Activated CD4-positive, alpha-beta T cell treated with anti-CD3 and anti-CD28 coated beads, Interleukin-2, amount 50 U/mL, for 24 hours (primary cell): Measurements from ENCODE around the gene ENAM.
A peak's percentile ranks its signal among the peaks of the same experiment; 100 is the strongest.
"Not testable (repeated sequence)": the region's sequence is repeated elsewhere in the genome, so short reads cannot be mapped to it uniquely, and the experiment has no call there.

Source experiments
- DNase-seq, 2 donors: peaks; one replicate each; pipeline ENCODE4 v3.0.0-alpha.2; 2020; ENCODE audit warnings: low read depth in 1 of 2, low spot score in 1 of 2

Gene ENAM

GRCh38 chr4:70676554-70677090, 48.1 kb downstream of the ENAM start:
- no peak for DNase-seq

- no peak for DNase-seq
Measured at GRCh38 chr4:70678383-70678999, 49.9 kb downstream of the ENAM start.

- DNase-seq = no peak
Measured at GRCh38 chr4:70680934-70681333, 52.4 kb downstream of the ENAM start.

GRCh38 chr4:70681704-70682103, 53.2 kb downstream of the ENAM start:
- no peak for DNase-seq

GRCh38 chr4:70682142-70682541, 53.6 kb downstream of the ENAM start:
- DNase-seq = not testable (repeated sequence)

GRCh38 chr4:70687392-70687791, 58.8 kb downstream of the ENAM start:
- no peak for DNase-seq

- peak; percentile 91 to 94 for DNase-seq
Measured at GRCh38 chr4:70687821-70688794, 59.6 kb downstream of the ENAM start, which contains the start of gene UTP3. TSS of gene UTP3 (plus strand) at chr4:70688532. CDS start at chr4:70688678, 146 bp downstream.

GRCh38 chr4:70688795-70689231, 60.3 kb downstream of the ENAM start:
- DNase-seq = no peak

GRCh38 chr4:70691661-70692060, 63.1 kb downstream of the ENAM start:
- no peak for DNase-seq

- DNase-seq = not testable (repeated sequence)
Measured at GRCh38 chr4:70694633-70695032, 66.1 kb downstream of the ENAM start.
